GM23338 (cell line): Measurements from ENCODE around the gene KCNMA1.

Experiments
- EZH2 ChIP-seq: fragments of 200-600 bp; sonication (generic); IDR thresholded peaks from one replicate; pipeline ENCODE4 v1.8.0; 2017; ENCODE audit warnings: antibody characterized with exemption, mild to moderate bottlenecking, low read depth; ENCODE audit not compliant: unreplicated experiment
- EZH2phosphoT487 ChIP-seq: fragments of 200-600 bp; sonication (generic); IDR thresholded peaks from one replicate; pipeline ENCODE4 v1.8.1; 2018; ENCODE audit warnings: antibody characterized with exemption; ENCODE audit not compliant: unreplicated experiment
- JUNB ChIP-seq: IDR thresholded peaks from one replicate; pipeline ENCODE4 v1.6.1; 2016; ENCODE audit warnings: antibody characterized with exemption; ENCODE audit not compliant: unreplicated experiment
- POLR2AphosphoS5 ChIP-seq: IDR thresholded peaks from 2 replicates; pipeline ENCODE4 v1.6.1; 2016; ENCODE audit warnings: antibody characterized with exemption, low read depth
- STAT1 ChIP-seq: IDR thresholded peaks from one replicate; pipeline ENCODE4 v1.6.1; 2016; ENCODE audit warnings: antibody characterized with exemption; ENCODE audit not compliant: unreplicated experiment
- TF ChIP-seq, protein P1 (sequence below), 2 experiments: fragments of 200-600 bp in 1 of 2; sonication (generic) in 1 of 2; conservative IDR thresholded peaks; 2 replicates each; pipeline versions ENCODE4 v1.5.1 to v1.6.1; 2016 to 2017; ENCODE audit warnings: antibody characterized with exemption in 2 of 2, low read depth in 2 of 2, mild to moderate bottlenecking in 2 of 2, moderate library complexity in 1 of 2
- TF ChIP-seq, protein P2 (sequence below): IDR thresholded peaks from one replicate; pipeline ENCODE4 v1.6.1; 2018; ENCODE audit warnings: antibody characterized with exemption; ENCODE audit not compliant: unreplicated experiment

DNA sequence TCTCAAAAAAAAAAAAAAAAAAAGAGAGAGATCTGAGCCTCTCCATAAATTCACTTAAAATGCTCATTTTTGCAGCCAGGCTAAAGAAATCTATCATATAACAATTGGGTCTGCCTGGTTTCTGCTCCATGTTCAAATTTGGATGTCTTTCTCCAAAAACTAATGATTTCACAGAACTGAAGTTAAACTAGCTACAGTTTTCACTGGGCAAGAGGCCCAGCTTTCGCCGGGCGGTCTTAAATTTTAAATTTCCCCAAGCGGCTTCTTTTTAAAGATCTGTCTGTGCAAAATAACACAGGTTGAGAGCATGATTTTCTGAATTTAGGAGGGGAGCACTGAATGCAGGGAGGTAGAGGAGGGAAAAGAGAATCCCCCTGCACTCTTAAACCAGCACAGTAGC lies 603.4 kb downstream of the KCNMA1 start:
- TF ChIP-seq EZH2phosphoT487 = no peak
- TF ChIP-seq POLR2AphosphoS5 = no peak
- TF ChIP-seq, protein P1, sequence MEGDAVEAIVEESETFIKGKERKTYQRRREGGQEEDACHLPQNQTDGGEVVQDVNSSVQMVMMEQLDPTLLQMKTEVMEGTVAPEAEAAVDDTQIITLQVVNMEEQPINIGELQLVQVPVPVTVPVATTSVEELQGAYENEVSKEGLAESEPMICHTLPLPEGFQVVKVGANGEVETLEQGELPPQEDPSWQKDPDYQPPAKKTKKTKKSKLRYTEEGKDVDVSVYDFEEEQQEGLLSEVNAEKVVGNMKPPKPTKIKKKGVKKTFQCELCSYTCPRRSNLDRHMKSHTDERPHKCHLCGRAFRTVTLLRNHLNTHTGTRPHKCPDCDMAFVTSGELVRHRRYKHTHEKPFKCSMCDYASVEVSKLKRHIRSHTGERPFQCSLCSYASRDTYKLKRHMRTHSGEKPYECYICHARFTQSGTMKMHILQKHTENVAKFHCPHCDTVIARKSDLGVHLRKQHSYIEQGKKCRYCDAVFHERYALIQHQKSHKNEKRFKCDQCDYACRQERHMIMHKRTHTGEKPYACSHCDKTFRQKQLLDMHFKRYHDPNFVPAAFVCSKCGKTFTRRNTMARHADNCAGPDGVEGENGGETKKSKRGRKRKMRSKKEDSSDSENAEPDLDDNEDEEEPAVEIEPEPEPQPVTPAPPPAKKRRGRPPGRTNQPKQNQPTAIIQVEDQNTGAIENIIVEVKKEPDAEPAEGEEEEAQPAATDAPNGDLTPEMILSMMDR (conservative IDR thresholded peaks at IDR 0.05; ENCODE audit: low read depth in 2 of 2) = no peak
- no peak for TF ChIP-seq EZH2
- TF ChIP-seq, protein P2, sequence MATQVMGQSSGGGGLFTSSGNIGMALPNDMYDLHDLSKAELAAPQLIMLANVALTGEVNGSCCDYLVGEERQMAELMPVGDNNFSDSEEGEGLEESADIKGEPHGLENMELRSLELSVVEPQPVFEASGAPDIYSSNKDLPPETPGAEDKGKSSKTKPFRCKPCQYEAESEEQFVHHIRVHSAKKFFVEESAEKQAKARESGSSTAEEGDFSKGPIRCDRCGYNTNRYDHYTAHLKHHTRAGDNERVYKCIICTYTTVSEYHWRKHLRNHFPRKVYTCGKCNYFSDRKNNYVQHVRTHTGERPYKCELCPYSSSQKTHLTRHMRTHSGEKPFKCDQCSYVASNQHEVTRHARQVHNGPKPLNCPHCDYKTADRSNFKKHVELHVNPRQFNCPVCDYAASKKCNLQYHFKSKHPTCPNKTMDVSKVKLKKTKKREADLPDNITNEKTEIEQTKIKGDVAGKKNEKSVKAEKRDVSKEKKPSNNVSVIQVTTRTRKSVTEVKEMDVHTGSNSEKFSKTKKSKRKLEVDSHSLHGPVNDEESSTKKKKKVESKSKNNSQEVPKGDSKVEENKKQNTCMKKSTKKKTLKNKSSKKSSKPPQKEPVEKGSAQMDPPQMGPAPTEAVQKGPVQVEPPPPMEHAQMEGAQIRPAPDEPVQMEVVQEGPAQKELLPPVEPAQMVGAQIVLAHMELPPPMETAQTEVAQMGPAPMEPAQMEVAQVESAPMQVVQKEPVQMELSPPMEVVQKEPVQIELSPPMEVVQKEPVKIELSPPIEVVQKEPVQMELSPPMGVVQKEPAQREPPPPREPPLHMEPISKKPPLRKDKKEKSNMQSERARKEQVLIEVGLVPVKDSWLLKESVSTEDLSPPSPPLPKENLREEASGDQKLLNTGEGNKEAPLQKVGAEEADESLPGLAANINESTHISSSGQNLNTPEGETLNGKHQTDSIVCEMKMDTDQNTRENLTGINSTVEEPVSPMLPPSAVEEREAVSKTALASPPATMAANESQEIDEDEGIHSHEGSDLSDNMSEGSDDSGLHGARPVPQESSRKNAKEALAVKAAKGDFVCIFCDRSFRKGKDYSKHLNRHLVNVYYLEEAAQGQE = no peak
- TF ChIP-seq JUNB = no peak
- no peak for TF ChIP-seq STAT1
